Heart left ventricle (tissue), 16 donors: ENCODE results near the gene SH2D2A. TPM values are rescaled to one million over a fixed set of nuclear protein-coding genes. Genes with fewer than 3 reads are reported as not detected.

Source experiments
- ATAC-seq, 4 donors: fragments of 200-7000 bp; cut with Tn5 transposase; one replicate each; pipeline ENCODE4 v1.9.1; 2020 to 2022; ENCODE audit warnings: moderate library complexity in 4 of 4, mild to moderate bottlenecking in 3 of 4, moderate number of reproducible peaks in 1 of 4
- DNase-seq, 5 donors: peaks; one replicate each; pipeline ENCODE4 v3.0.0-alpha.2; 2020
- H3K27ac ChIP-seq, 12 donors: fragments of 200-600 bp; sonication (generic) in 4 of 12; one replicate each; pipeline versions ENCODE4 v1.5.0 to v1.8.0; 2016 to 2022; ENCODE audit warnings: mild to moderate bottlenecking in 2 of 12
- H3K27me3 ChIP-seq, 9 donors: fragments of 200-600 bp; sonication (generic) in 2 of 9; one replicate each; pipeline versions ENCODE4 v1.5.1 to v1.8.0; 2016 to 2022; ENCODE audit warnings: mild to moderate bottlenecking in 3 of 9
- H3K36me3 ChIP-seq, 9 donors: fragments of 200-600 bp; sonication (generic) in 2 of 9; one replicate each; pipeline versions ENCODE4 v1.5.0 to v1.8.0; 2018 to 2022; ENCODE audit warnings: mild to moderate bottlenecking in 2 of 9
- H3K4me1 ChIP-seq, 12 donors: fragments of 200-600 bp; sonication (generic) in 4 of 12; one replicate each; pipeline versions ENCODE4 v1.5.0 to v1.8.0; 2016 to 2022; ENCODE audit warnings: mild to moderate bottlenecking in 3 of 12
- H3K4me3 ChIP-seq, 12 donors: fragments of 200-600 bp; sonication (generic) in 4 of 12; one replicate each; pipeline versions ENCODE4 v1.5.0 to v1.8.0; 2017 to 2022; ENCODE audit warnings: mild to moderate bottlenecking in 9 of 12, moderate library complexity in 4 of 12
- H3K9me3 ChIP-seq, 12 donors: fragments of 200-600 bp; sonication (generic) in 4 of 12; one replicate each; pipeline versions ENCODE4 v1.5.0 to v1.8.0; 2016 to 2022; ENCODE audit warnings: mild to moderate bottlenecking in 1 of 12
- CTCF ChIP-seq, 12 donors: fragments of 200-600 bp; sonication (generic) in 4 of 12; IDR thresholded peaks; one replicate each; pipeline versions ENCODE4 v1.5.0 to v1.8.0; 2018 to 2022; ENCODE audit warnings: antibody characterized with exemption in 12 of 12, mild to moderate bottlenecking in 5 of 12
- POLR2A ChIP-seq, 2 donors: fragments of 450-650 bp; IDR thresholded peaks; one replicate each; pipeline ENCODE4 v1.6.1; 2017; ENCODE audit warnings: antibody characterized with exemption in 2 of 2, mild to moderate bottlenecking in 2 of 2, moderate library complexity in 2 of 2
- WGBS, 4 donors: extraction: QIAGEN DNeasy Blood & Tissue Kit in 2 of 4; methylation state at CpG; one replicate each; pipeline versions ENCODE4 v1.1.5 to v1.1.7; 2013 to 2018; 5-methylcytosine and 5-hydroxymethylcytosine counted together
- intact Hi-C, 10 donors: fragments of 100-400 bp; cut with DNase I; formaldehyde crosslinking; loops; one replicate each; pipeline versions ENCODE4 v1.11.1 to v1.14.2; 2022
- polyA plus RNA-seq, 2 donors: library from polyadenylated mRNA; stranded (reverse); fragments of 200-250 nt; gene quantifications; one replicate each; pipeline ENCODE4 v1.2.3, GENCODE V29; 2013
- total RNA-seq, 9 donors: library from RNA; depleted of rRNA in 2 of 9; stranded (reverse); fragments of >200 nt in 2 of 9; fragmentation: NEBNext Ultra II Directional in 3 of 9; extraction: Animal tissue kit (Norgen Biotek cat#: 25700) in 3 of 9; gene quantifications; one replicate each; pipeline versions ENCODE4 v1.1.0 to v1.2.4, GENCODE V29; 2016 to 2023
- donor health status: ischemic (EF 13 %, LVEDD 7.1; RV severe dilation, severe dysfunction).
- donor health status: healthy with polysubstance abuse.
- donor health status: DM: no; HTN: yes; CAD: no.
- donor health status: DM: no; HTN: no; CAD: no.
- donor health status: ischemic (EF 25% LVEDD 6.9; RV normal size, moderate dysfunction).
- donor health status: ischemic (EF 25% LVEDD 5.7; RV mildly dilated, moderate dysfunction).
- donor health status: healthy.
- donor health status: DM: yes; HTN: yes; CAD: no.
- donor health status: ischemic (EF 35%, LVEDD 5.7; RV mildly dilated, moderate dysfunction).
- donor health status: nonischemic (EF 11% LVEDD 7.7; RV severe dilation, severe dysfunction).
- donor health status: DM: yes; HTN: yes; CAD: no.
- donor health status: PGD.
- donor health status: ischemic (EF 29% LVEDD 5.4; RV normal size, mild dysfunction).
- donor health status: nonischemic (EF 23%, LVEDD 6.1; RV moderate dilation, normal function).

SH2D2A gene
- total and polyA plus RNA-seq, 11 donors, result 0.52 to 8.2 (median 1.1) TPM

- Histone ChIP-seq H3K36me3 (peaks cover 0 to 9% (median 0%) of the 10 kb centered on the region in 9 donors), H3K9me3 (no peaks in the 10 kb centered on the region), H3K27ac (peak overlapping the region in 2 of 12 donors; percentile 85 to 90), H3K4me3 (peak overlapping the region; percentile 14 to 60 (median 48)), H3K4me1 (peaks cover 5 to 37% (median 18%) of the 10 kb centered on the region in 12 donors), H3K27me3 (peaks cover 0 to 8% (median 0%) of the 10 kb centered on the region in 9 donors)
- ATAC-seq (no peak), DNase-seq (no peak)
- TF ChIP-seq CTCF (IDR thresholded peaks at IDR 0.05) (no peak), POLR2A (IDR thresholded peaks at IDR 0.05) (no peak)
- WGBS, 4 donors, result 53 to 57% (median 55%) methylated on average over 10 of the region's 10 CpGs
- intact Hi-C loops, result no loop called here
Observed at GRCh38 chr1:156813298-156813697, 3.4 kb downstream of the SH2D2A start.

- Histone ChIP-seq H3K4me1 (peaks cover 5 to 35% (median 18%) of the 10 kb centered on the region in 12 donors), H3K36me3 (peaks cover 0 to 9% (median 0%) of the 10 kb centered on the region in 9 donors), H3K9me3 (no peaks in the 10 kb centered on the region), H3K4me3 (no peak overlapping the region), H3K27ac (no peak overlapping the region), H3K27me3 (peaks cover 0 to 8% (median 0%) of the 10 kb centered on the region in 9 donors)
- TF ChIP-seq POLR2A (IDR thresholded peaks at IDR 0.05) (no peak), CTCF (IDR thresholded peaks at IDR 0.05) (no peak)
- DNase-seq (no peak), ATAC-seq (no peak)
- intact Hi-C loops, result no loop called here
- 96 to 98% (median 97%) methylated on average over 10 of the region's 10 CpGs for WGBS, 4 donors
Observed at GRCh38 chr1:156812293-156812990, 4.2 kb downstream of the SH2D2A start.

GRCh38 chr1:156811168-156811567 lies 5.5 kb downstream of the SH2D2A start:
- no peaks in the 10 kb centered on the region for H3K9me3 ChIP-seq
- peaks cover 0 to 8% (median 0%) of the 10 kb centered on the region in 9 donors for H3K27me3 ChIP-seq
- DNase-seq (no peak), ATAC-seq (no peak)
- TF ChIP-seq POLR2A (IDR thresholded peaks at IDR 0.05) (no peak), CTCF (IDR thresholded peaks at IDR 0.05) (no peak)
- H3K4me1 ChIP-seq, result peaks cover 5 to 39% (median 24%) of the 10 kb centered on the region in 12 donors
- H3K4me3 ChIP-seq, result no peak overlapping the region
- 69 to 78% (median 75%) methylated on average over 4 of the region's 4 CpGs for WGBS, 4 donors
- no peak overlapping the region for H3K27ac ChIP-seq
- H3K36me3 ChIP-seq, result peaks cover 0 to 9% (median 0%) of the 10 kb centered on the region in 9 donors
- intact Hi-C loops, result no loop called here

GRCh38 chr1:156809711-156810366 lies 6.8 kb downstream of the SH2D2A start:
- TF ChIP-seq CTCF (IDR thresholded peaks at IDR 0.05) (no peak), POLR2A (IDR thresholded peaks at IDR 0.05) (no peak)
- intact Hi-C loops, result loop anchor here in 1 of 10 donors (10.0 kb wide), 1 partner anchor 115 kb away; the partner anchor contains the start of gene LRRC71

More at GRCh38 chr1:156809711-156810366, 6.8 kb downstream of the SH2D2A start:
- 84 to 91% (median 88%) methylated on average over 7 of the region's 7 CpGs for WGBS, 4 donors
- ATAC-seq (no peak), DNase-seq (no peak)
- Histone ChIP-seq H3K4me1 (peaks cover 6 to 46% (median 30%) of the 10 kb centered on the region in 12 donors), H3K27ac (no peak overlapping the region), H3K9me3 (no peaks in the 10 kb centered on the region), H3K36me3 (peaks cover 0 to 9% (median 0%) of the 10 kb centered on the region in 9 donors), H3K27me3 (peaks cover 0 to 8% (median 0%) of the 10 kb centered on the region in 9 donors), H3K4me3 (no peak overlapping the region)
